Stimulated activated CD8-positive, alpha-beta memory T cell treated with anti-CD3 and anti-CD28 coated beads, Interleukin-12 subunit alpha, Interleukin-12 subunit beta, amount 100 ng/mL, for 4 hours (primary cell): ENCODE data around the gene RAD51B.
"Not testable (repeated sequence)": the region's sequence is repeated elsewhere in the genome, so short reads cannot be mapped to it uniquely, and the experiment has no call there.

Experiments used
- DNase-seq: peaks from one replicate; pipeline ENCODE4 v3.0.0-alpha.2; 2020; ENCODE audit warnings: low read depth

Gene RAD51B

GRCh38 chr14:68212361-68212760, 392.8 kb downstream of the RAD51B start:
- no peak for DNase-seq

GRCh38 chr14:68214431-68214830, 394.9 kb downstream of the RAD51B start:
- DNase-seq, result no peak

GRCh38 chr14:68215629-68216028, 396.1 kb downstream of the RAD51B start:
- no peak for DNase-seq

- no peak for DNase-seq
Observed at GRCh38 chr14:68216079-68216478, 396.5 kb downstream of the RAD51B start.

- no peak for DNase-seq
Observed at GRCh38 chr14:68216957-68217356, 397.4 kb downstream of the RAD51B start.

- no peak for DNase-seq
Observed at GRCh38 chr14:68217791-68218340, 398.3 kb downstream of the RAD51B start.

GRCh38 chr14:68219407-68219806, 399.8 kb downstream of the RAD51B start:
- DNase-seq, result no peak

- not testable (repeated sequence) for DNase-seq
Observed at GRCh38 chr14:68221046-68221445, 401.5 kb downstream of the RAD51B start.

- DNase-seq, result no peak
Observed at GRCh38 chr14:68222154-68222553, 402.6 kb downstream of the RAD51B start.

- no peak for DNase-seq
Observed at GRCh38 chr14:68222726-68223125, 403.1 kb downstream of the RAD51B start.

- DNase-seq, result no peak
Observed at GRCh38 chr14:68223631-68224030, 404.1 kb downstream of the RAD51B start.

GRCh38 chr14:68225321-68225720, 405.7 kb downstream of the RAD51B start:
- no peak for DNase-seq

- no peak for DNase-seq
Observed at GRCh38 chr14:68226523-68226922, 406.9 kb downstream of the RAD51B start.

GRCh38 chr14:68228656-68229055, 409.1 kb downstream of the RAD51B start:
- DNase-seq, result no peak

GRCh38 chr14:68229423-68230100, 410.0 kb downstream of the RAD51B start:
- DNase-seq, result no peak

GRCh38 chr14:68230202-68230949, 410.8 kb downstream of the RAD51B start:
- DNase-seq, result no peak

GRCh38 chr14:68230950-68231717, 411.6 kb downstream of the RAD51B start:
- DNase-seq, result no peak

- DNase-seq, result no peak
Observed at GRCh38 chr14:68231898-68232297, 412.3 kb downstream of the RAD51B start.

GRCh38 chr14:68232300-68233055, 412.9 kb downstream of the RAD51B start:
- no peak for DNase-seq

GRCh38 chr14:68233101-68233784, 413.7 kb downstream of the RAD51B start:
- no peak for DNase-seq
